ENCODE measurements around the gene FNIP2.
"Not testable (repeated sequence)": the region's sequence is repeated elsewhere in the genome, so short reads cannot be mapped to it uniquely, and the experiment has no call there.

Gene FNIP2

GRCh38 chr4:158902280-158903078 is 133.7 kb downstream of the FNIP2 start:
- WGBS: 66% methylated on average over 14 of the region's 14 CpGs
- not testable (repeated sequence) for H3K27me3 ChIP-seq (ENCODE audit: insufficient read depth, low read length); H3K4me1 ChIP-seq (ENCODE audit: insufficient read depth, low read length); H3K4me3 ChIP-seq (ENCODE audit: low read length); H3K36me3 ChIP-seq (ENCODE audit: insufficient read depth, low read length); H3K9me3 ChIP-seq (ENCODE audit: insufficient read depth, low read depth, low read length); H3K9ac ChIP-seq (ENCODE audit: low read depth, low read length)
- H3K27ac ChIP-seq (ENCODE audit: low read depth, low read length): peak overlapping the region; percentile 67; the same call in 1 of the 2 replicates

GRCh38 chr4:158903079-158903456 is 134.2 kb downstream of the FNIP2 start:
- no peak overlapping the region for H3K9ac ChIP-seq (ENCODE audit: low read depth, low read length)
- H3K27ac ChIP-seq (ENCODE audit: low read depth, low read length): no peak overlapping the region; the same call in 1 of the 2 replicates
- H3K36me3 ChIP-seq (ENCODE audit: insufficient read depth, low read length): no peaks in the 10 kb centered on the region
- H3K27me3 ChIP-seq (ENCODE audit: insufficient read depth, low read length): no peaks in the 10 kb centered on the region
- H3K4me1 ChIP-seq (ENCODE audit: insufficient read depth, low read length): 0 out of 2 replicates have a peak, but pooled peaks cover 3% of the 10 kb centered on the region
- H3K4me3 ChIP-seq (ENCODE audit: low read length): no peak overlapping the region
- WGBS: 92% methylated on average over 7 of the region's 7 CpGs
- no peaks in the 10 kb centered on the region for H3K9me3 ChIP-seq (ENCODE audit: insufficient read depth, low read depth, low read length)

- H3K4me3 ChIP-seq (ENCODE audit: low read length): no peak overlapping the region
- WGBS: 94% methylated on average over 3 of the region's 3 CpGs
Measured at GRCh38 chr4:158903472-158904043, 134.7 kb downstream of the FNIP2 start.

GRCh38 chr4:158904815-158905214 is 136.0 kb downstream of the FNIP2 start:
- Histone ChIP-seq H3K27ac (ENCODE audit: low read depth, low read length) (no peak overlapping the region), H3K9me3 (ENCODE audit: insufficient read depth, low read depth, low read length) (no peaks in the 10 kb centered on the region), H3K9ac (ENCODE audit: low read depth, low read length) (no peak overlapping the region), H3K36me3 (ENCODE audit: insufficient read depth, low read length) (no peaks in the 10 kb centered on the region), H3K27me3 (ENCODE audit: insufficient read depth, low read length) (no peaks in the 10 kb centered on the region), H3K4me3 (ENCODE audit: low read length) (no peak overlapping the region), H3K4me1 (ENCODE audit: insufficient read depth, low read length) (0 out of 2 replicates have a peak, but pooled peaks cover 3% of the 10 kb centered on the region)
- 100% methylated on average over 1 of the region's 1 CpG for WGBS

More at GRCh38 chr4:158903472-158904043, 134.7 kb downstream of the FNIP2 start:
- Histone ChIP-seq H3K4me1 (ENCODE audit: insufficient read depth, low read length) (0 out of 2 replicates have a peak, but pooled peaks cover 3% of the 10 kb centered on the region), H3K9me3 (ENCODE audit: insufficient read depth, low read depth, low read length) (no peaks in the 10 kb centered on the region), H3K9ac (ENCODE audit: low read depth, low read length) (no peak overlapping the region), H3K36me3 (ENCODE audit: insufficient read depth, low read length) (no peaks in the 10 kb centered on the region), H3K27me3 (ENCODE audit: insufficient read depth, low read length) (no peaks in the 10 kb centered on the region), H3K27ac (ENCODE audit: low read depth, low read length) (no peak overlapping the region)

- H3K4me1 ChIP-seq (ENCODE audit: insufficient read depth, low read length): 0 out of 2 replicates have a peak, but pooled peaks cover 3% of the 10 kb centered on the region
- no peak overlapping the region for H3K9ac ChIP-seq (ENCODE audit: low read depth, low read length)
- H3K27me3 ChIP-seq (ENCODE audit: insufficient read depth, low read length): no peaks in the 10 kb centered on the region
- no peaks in the 10 kb centered on the region for H3K9me3 ChIP-seq (ENCODE audit: insufficient read depth, low read depth, low read length)
- WGBS: 92% methylated on average over 3 of the region's 3 CpGs
- H3K36me3 ChIP-seq (ENCODE audit: insufficient read depth, low read length): no peaks in the 10 kb centered on the region
- H3K4me3 ChIP-seq (ENCODE audit: low read length): no peak overlapping the region
- H3K27ac ChIP-seq (ENCODE audit: low read depth, low read length): no peak overlapping the region
Measured at GRCh38 chr4:158906073-158906472, 137.2 kb downstream of the FNIP2 start.

GRCh38 chr4:158912390-158912789 is 143.6 kb downstream of the FNIP2 start:
- WGBS: 80% methylated on average over 2 of the region's 2 CpGs
- H3K27ac ChIP-seq (ENCODE audit: low read depth, low read length): no peak overlapping the region
- no peaks in the 10 kb centered on the region for H3K9me3 ChIP-seq (ENCODE audit: insufficient read depth, low read depth, low read length)
- no peak overlapping the region for H3K9ac ChIP-seq (ENCODE audit: low read depth, low read length)
- no peaks in the 10 kb centered on the region; the same call in 1 of the 2 replicates for H3K4me1 ChIP-seq (ENCODE audit: insufficient read depth, low read length)
- no peaks in the 10 kb centered on the region for H3K36me3 ChIP-seq (ENCODE audit: insufficient read depth, low read length)
- H3K27me3 ChIP-seq (ENCODE audit: insufficient read depth, low read length): no peaks in the 10 kb centered on the region
- no peak overlapping the region for H3K4me3 ChIP-seq (ENCODE audit: low read length)

GRCh38 chr4:158912806-158913205 is 144.0 kb downstream of the FNIP2 start:
- 60% methylated on average over 6 of the region's 6 CpGs for WGBS
- no peak overlapping the region for H3K27ac ChIP-seq (ENCODE audit: low read depth, low read length)

GRCh38 chr4:158913766-158914165 is 144.9 kb downstream of the FNIP2 start:
- H3K9ac ChIP-seq (ENCODE audit: low read depth, low read length): no peak overlapping the region
- H3K4me3 ChIP-seq (ENCODE audit: low read length): no peak overlapping the region
- H3K4me1 ChIP-seq (ENCODE audit: insufficient read depth, low read length): no peaks in the 10 kb centered on the region; the same call in 1 of the 2 replicates
- no peaks in the 10 kb centered on the region for H3K36me3 ChIP-seq (ENCODE audit: insufficient read depth, low read length)
- no peaks in the 10 kb centered on the region for H3K9me3 ChIP-seq (ENCODE audit: insufficient read depth, low read depth, low read length)
- no peaks in the 10 kb centered on the region for H3K27me3 ChIP-seq (ENCODE audit: insufficient read depth, low read length)
- no peak overlapping the region for H3K27ac ChIP-seq (ENCODE audit: low read depth, low read length)
- WGBS: 100% methylated on average over 2 of the region's 5 CpGs

More at GRCh38 chr4:158912806-158913205, 144.0 kb downstream of the FNIP2 start:
- Histone ChIP-seq H3K9ac (ENCODE audit: low read depth, low read length) (no peak overlapping the region), H3K36me3 (ENCODE audit: insufficient read depth, low read length) (no peaks in the 10 kb centered on the region), H3K27me3 (ENCODE audit: insufficient read depth, low read length) (no peaks in the 10 kb centered on the region), H3K4me3 (ENCODE audit: low read length) (no peak overlapping the region), H3K9me3 (ENCODE audit: insufficient read depth, low read depth, low read length) (no peaks in the 10 kb centered on the region), H3K4me1 (ENCODE audit: insufficient read depth, low read length) (no peaks in the 10 kb centered on the region; the same call in 1 of the 2 replicates)

- H3K4me3 ChIP-seq (ENCODE audit: low read length): no peak overlapping the region
- WGBS: 76% methylated on average over 5 of the region's 5 CpGs
- no peak overlapping the region for H3K27ac ChIP-seq (ENCODE audit: low read depth, low read length)
Measured at GRCh38 chr4:158914218-158914617, 145.4 kb downstream of the FNIP2 start.

GRCh38 chr4:158915683-158916241 is 146.9 kb downstream of the FNIP2 start:
- Histone ChIP-seq H3K27ac (ENCODE audit: low read depth, low read length) (no peak overlapping the region), H3K36me3 (ENCODE audit: insufficient read depth, low read length) (no peaks in the 10 kb centered on the region), H3K4me1 (ENCODE audit: insufficient read depth, low read length) (no peaks in the 10 kb centered on the region; the same call in 1 of the 2 replicates), H3K9me3 (ENCODE audit: insufficient read depth, low read depth, low read length) (no peaks in the 10 kb centered on the region), H3K27me3 (ENCODE audit: insufficient read depth, low read length) (no peaks in the 10 kb centered on the region), H3K4me3 (ENCODE audit: low read length) (no peak overlapping the region), H3K9ac (ENCODE audit: low read depth, low read length) (no peak overlapping the region)
- 86% methylated on average over 2 of the region's 2 CpGs for WGBS

More at GRCh38 chr4:158914218-158914617, 145.4 kb downstream of the FNIP2 start:
- no peak overlapping the region for H3K9ac ChIP-seq (ENCODE audit: low read depth, low read length)
- no peaks in the 10 kb centered on the region for H3K9me3 ChIP-seq (ENCODE audit: insufficient read depth, low read depth, low read length)
- no peaks in the 10 kb centered on the region for H3K36me3 ChIP-seq (ENCODE audit: insufficient read depth, low read length)
- H3K27me3 ChIP-seq (ENCODE audit: insufficient read depth, low read length): no peaks in the 10 kb centered on the region
- no peaks in the 10 kb centered on the region; the same call in 1 of the 2 replicates for H3K4me1 ChIP-seq (ENCODE audit: insufficient read depth, low read length)

GRCh38 chr4:158920452-158920996 is 151.7 kb downstream of the FNIP2 start:
- not testable (repeated sequence) for H3K9ac ChIP-seq (ENCODE audit: low read depth, low read length); H3K27ac ChIP-seq (ENCODE audit: low read depth, low read length); H3K9me3 ChIP-seq (ENCODE audit: insufficient read depth, low read depth, low read length); H3K27me3 ChIP-seq (ENCODE audit: insufficient read depth, low read length); H3K4me1 ChIP-seq (ENCODE audit: insufficient read depth, low read length); H3K36me3 ChIP-seq (ENCODE audit: insufficient read depth, low read length); H3K4me3 ChIP-seq (ENCODE audit: low read length)
- 95% methylated on average over 7 of the region's 8 CpGs for WGBS

Measured in HUES64 (cell line).